Measurements from ENCODE around the gene PUS7. TPM values are rescaled to one million over a fixed set of nuclear protein-coding genes. Genes with fewer than 3 reads are reported as not detected.
"Not testable (repeated sequence)": the region's sequence is repeated elsewhere in the genome, so short reads cannot be mapped to it uniquely, and the experiment has no call there.

PUS7 gene
- total RNA-seq, 1 experiment from 2014 or later, result 24.0 TPM

DNA sequence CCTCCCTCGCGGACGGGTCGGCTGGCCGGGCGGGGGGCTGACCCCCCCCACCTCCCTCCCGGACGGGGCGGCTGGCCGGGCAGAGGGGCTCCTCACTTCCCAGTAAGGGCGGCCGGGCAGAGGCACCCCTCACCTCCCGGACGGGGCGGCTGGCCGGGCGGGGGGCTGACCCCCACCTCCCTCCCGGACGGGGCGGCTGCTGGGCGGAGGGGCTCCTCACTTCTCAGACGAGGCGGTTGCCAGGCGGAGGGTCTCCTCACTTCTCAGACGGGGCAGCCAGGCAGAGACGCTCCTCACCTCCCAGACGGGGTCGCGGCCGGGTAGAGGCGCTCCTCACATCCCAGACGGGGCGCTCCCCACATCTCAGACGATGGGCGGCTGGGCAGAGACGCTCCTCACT, 111.3 kb downstream of the PUS7 start:
- DNase-seq (ENCODE audit: low read depth); in situ Hi-C loops (cut with HindIII; ENCODE audit: low pct_unique_long_range_greater_than_20kb, low sequenced_read_pairs): not testable (repeated sequence)

DNA sequence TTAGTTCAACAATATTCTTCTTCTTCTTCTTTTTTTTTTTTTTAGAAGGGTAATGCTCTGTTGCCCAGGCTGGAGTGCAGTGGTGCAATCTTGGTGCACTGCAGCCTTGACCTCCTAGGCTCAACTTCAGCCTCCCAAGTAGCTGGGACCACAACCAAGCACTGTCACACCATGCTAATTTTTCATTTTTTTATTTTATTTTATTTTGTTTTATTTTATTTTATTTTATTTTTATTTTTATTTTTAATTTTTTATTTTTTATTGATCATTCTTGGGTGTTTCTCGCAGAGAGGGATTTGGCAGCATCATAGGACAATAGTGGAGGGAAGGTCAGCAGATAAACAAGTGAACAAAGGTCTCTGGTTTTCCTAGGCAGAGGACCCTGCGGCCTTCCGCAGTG, 112.3 kb downstream of the PUS7 start:
- in situ Hi-C loops (cut with HindIII; ENCODE audit: low pct_unique_long_range_greater_than_20kb, low sequenced_read_pairs); DNase-seq (ENCODE audit: low read depth): not testable (repeated sequence)

DNA sequence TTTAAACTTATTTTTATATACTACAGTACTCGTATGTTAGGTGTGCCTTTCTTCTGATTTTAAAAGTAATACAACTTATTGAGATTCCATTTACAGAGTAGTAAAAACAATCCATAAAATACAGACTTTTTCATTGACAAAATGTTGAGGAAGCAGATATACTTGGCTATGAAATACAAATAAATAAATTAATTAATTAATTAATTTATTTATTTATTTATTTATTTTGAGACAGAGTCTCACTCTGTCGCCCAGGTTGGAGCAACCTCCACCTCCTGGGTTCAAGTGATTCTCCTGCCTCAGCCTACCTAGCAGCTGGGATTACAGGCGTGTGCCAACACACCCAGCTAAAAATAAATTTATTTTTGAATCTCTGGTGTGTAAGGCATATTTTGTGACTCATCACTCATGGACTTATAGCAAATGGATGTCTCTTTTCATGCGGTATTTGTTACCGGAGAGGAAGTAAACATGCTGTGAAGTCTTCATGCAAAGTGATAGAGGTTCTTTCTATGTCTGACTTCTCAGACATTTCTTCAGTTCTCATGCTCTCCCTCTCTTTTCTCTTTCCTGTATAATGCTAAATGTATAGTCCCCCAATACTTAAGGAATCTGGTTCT, 113.2 kb downstream of the PUS7 start:
- in situ Hi-C loops (cut with HindIII; ENCODE audit: low pct_unique_long_range_greater_than_20kb, low sequenced_read_pairs), result no loop called here
- no peak for DNase-seq (ENCODE audit: low read depth)

Other genes with a start within 250 kb of the PUS7 start
- 20.6 and 27.6 TPM in 2 replicates for gene SRPK2, start 133.3 kb downstream of the PUS7 start, total RNA-seq (2014; rRNA removed; shearing (Covaris generic); ENCODE audit: low replicate concordance)
- 4.8 and 5.7 TPM in 2 replicates for gene RINT1, start 9.9 kb upstream of the PUS7 start, total RNA-seq (2014; rRNA removed; shearing (Covaris generic); ENCODE audit: low replicate concordance)
- 1.4 and 2.3 TPM in 2 replicates for gene EFCAB10, start 59.2 kb upstream of the PUS7 start, total RNA-seq (2014; rRNA removed; shearing (Covaris generic); ENCODE audit: low replicate concordance)